ENCODE data around the gene ICE1.

The ICE1 gene

GRCh38 chr5:5416733-5417132 lies 5.7 kb upstream of the ICE1 start:
- TF ChIP-seq GATA1 (IDR thresholded peaks at IDR 0.05; ENCODE audit: low read depth, low read length) (no peak), POLR2A (IDR thresholded peaks at IDR 0.05; ENCODE audit: low read length) (no peak)
- no peak for DNase-seq

GRCh38 chr5:5418006-5418405 lies 4.5 kb upstream of the ICE1 start:
- no peak for DNase-seq
- TF ChIP-seq POLR2A (IDR thresholded peaks at IDR 0.05; ENCODE audit: low read length) (no peak), GATA1 (IDR thresholded peaks at IDR 0.05; ENCODE audit: low read depth, low read length) (no peak)

DNA sequence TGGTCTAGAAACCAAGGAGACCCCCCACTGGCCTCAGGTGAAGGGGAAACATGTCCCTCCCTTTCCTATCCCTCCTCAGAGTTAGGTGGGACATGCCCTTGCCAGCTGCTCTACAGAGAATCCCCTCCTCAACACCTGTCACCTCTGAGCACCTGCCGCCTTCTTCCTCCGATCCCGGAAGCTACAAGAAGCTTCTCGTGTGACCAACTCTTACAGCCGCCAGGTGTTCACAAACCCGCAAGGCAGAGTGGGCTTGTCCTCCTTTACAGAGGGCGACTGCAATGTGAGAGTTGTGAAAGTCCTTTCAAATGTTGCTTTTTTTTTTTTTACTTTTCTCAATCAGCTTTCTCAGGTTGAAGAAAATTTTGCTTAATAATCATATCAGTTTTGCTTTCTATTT lies 3.7 kb upstream of the ICE1 start:
- DNase-seq, result no peak
- TF ChIP-seq GATA1 (IDR thresholded peaks at IDR 0.05; ENCODE audit: low read depth, low read length), result no peak
- no peak for TF ChIP-seq POLR2A (IDR thresholded peaks at IDR 0.05; ENCODE audit: low read length)

- TF ChIP-seq POLR2A (IDR thresholded peaks at IDR 0.05; ENCODE audit: low read length) (no peak), GATA1 (IDR thresholded peaks at IDR 0.05; ENCODE audit: low read depth, low read length) (no peak)
- peak; percentile 39 to 48 for DNase-seq
These were observed 2.9 kb upstream of the ICE1 start for GRCh38 chr5:5419291-5420210.

DNA sequence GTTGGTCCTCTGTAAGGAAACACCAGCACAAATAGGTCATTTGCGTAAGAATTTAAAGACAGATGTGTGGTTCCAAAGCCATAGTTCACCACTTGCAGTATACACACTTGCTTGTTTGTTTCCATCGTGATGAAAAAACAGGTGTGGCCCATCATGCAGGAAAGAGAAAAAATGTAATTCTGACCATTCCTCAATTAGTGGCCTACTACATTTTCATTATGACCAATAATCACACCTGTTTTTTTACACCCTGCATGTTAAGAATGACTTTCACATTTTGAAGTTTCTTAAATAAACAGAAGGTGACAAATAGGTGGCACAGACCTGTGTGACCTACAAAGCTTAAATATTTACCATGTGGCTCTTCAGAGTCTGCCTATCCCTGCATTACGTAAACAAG lies 2.2 kb upstream of the ICE1 start:
- TF ChIP-seq GATA1 (IDR thresholded peaks at IDR 0.05; ENCODE audit: low read depth, low read length) (no peak), POLR2A (IDR thresholded peaks at IDR 0.05; ENCODE audit: low read length) (no peak)
- no peak for DNase-seq

GRCh38 chr5:5421149-5421960 lies 1.1 kb upstream of the ICE1 start:
- DNase-seq, result peak; percentile 71 to 73
- no peak for TF ChIP-seq GATA1 (IDR thresholded peaks at IDR 0.05; ENCODE audit: low read depth, low read length)
- no peak for TF ChIP-seq POLR2A (IDR thresholded peaks at IDR 0.05; ENCODE audit: low read length)

DNA sequence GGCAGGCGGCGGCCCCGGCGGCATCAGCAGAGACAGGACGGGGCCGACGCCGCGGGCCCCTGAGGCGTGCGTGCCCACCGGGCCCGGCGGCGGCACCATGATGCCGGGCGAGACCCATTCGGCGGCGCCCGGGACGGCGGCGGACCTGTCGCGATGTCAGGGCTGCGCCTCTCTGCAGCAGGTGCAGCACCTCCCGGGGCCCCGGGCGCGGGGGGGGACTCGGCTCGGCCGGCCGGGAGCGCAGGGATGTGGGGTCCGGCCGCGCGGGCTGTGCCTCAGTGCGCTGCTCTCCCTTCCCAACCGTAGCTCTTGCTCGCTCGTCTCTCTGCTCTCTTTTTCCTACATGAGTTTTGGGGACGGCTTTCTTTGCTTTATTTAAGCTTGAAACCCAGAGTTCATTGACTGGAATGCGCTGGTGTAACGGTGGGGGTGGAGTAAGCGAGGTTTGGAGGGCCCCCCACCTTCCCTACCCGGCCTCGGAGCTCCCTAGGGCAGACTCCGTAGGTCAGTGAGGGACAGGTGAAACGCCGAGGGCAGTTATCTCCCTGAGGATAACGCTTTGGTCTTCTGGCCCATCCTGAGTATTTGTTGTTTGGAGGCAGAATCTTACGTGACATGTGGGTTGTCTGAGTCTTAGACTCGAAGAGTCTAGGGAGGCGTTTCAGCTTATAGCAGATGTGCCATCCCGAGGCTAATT lies 490 bp downstream of the ICE1 start:
- TF ChIP-seq GATA1 (IDR thresholded peaks at IDR 0.05; ENCODE audit: low read depth, low read length), result no peak
- no peak for TF ChIP-seq POLR2A (IDR thresholded peaks at IDR 0.05; ENCODE audit: low read length)
- DNase-seq, result peak; percentile 39 to 57

DNA sequence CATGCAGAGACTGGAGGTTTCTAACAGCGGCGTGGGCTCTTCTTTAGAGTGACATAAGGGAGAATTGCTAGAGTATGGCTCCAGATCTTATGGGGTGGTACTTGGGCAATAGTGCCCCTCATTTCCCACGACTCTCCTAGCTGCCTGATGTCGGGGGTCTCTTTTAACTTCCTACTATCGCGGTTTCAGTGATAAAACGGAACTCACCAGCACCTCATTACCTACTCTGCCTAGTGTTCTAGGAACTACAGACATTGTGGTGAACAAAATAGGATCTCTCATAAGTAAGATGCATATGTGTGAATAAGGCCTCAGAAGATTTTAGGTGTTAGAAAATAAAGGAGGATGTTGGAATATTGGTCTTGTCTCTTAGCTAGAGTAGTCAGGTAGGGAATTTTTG lies 1.1 kb downstream of the ICE1 start:
- TF ChIP-seq GATA1 (IDR thresholded peaks at IDR 0.05; ENCODE audit: low read depth, low read length) (no peak), POLR2A (IDR thresholded peaks at IDR 0.05; ENCODE audit: low read length) (no peak)
- no peak for DNase-seq

- no peak for TF ChIP-seq GATA1 (IDR thresholded peaks at IDR 0.05; ENCODE audit: low read depth, low read length)
- TF ChIP-seq POLR2A (IDR thresholded peaks at IDR 0.05; ENCODE audit: low read length), result no peak
- DNase-seq, result no peak
These were observed 2.3 kb downstream of the ICE1 start for GRCh38 chr5:5424736-5425135.

DNA sequence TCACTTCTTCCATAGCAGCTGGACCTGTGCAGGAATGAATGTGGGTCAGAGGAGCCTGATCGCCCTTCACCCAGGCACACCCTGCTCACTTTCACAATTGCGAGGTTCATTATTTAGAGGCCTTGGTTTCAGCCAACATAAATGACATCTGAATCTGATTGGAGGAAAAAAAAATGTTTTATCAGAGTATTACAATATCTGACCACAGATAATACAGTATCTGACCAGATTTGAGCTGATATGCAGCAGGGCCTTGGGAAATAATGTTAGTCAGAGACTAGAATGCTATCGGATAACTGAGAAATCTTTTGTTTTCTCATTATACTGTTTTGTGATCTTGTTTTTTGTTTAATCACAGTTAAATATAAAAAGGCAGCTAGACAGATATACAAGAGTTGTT lies 7.7 kb downstream of the ICE1 start:
- no peak for DNase-seq
- no peak for TF ChIP-seq GATA1 (IDR thresholded peaks at IDR 0.05; ENCODE audit: low read depth, low read length)
- TF ChIP-seq POLR2A (IDR thresholded peaks at IDR 0.05; ENCODE audit: low read length), result no peak

DNA sequence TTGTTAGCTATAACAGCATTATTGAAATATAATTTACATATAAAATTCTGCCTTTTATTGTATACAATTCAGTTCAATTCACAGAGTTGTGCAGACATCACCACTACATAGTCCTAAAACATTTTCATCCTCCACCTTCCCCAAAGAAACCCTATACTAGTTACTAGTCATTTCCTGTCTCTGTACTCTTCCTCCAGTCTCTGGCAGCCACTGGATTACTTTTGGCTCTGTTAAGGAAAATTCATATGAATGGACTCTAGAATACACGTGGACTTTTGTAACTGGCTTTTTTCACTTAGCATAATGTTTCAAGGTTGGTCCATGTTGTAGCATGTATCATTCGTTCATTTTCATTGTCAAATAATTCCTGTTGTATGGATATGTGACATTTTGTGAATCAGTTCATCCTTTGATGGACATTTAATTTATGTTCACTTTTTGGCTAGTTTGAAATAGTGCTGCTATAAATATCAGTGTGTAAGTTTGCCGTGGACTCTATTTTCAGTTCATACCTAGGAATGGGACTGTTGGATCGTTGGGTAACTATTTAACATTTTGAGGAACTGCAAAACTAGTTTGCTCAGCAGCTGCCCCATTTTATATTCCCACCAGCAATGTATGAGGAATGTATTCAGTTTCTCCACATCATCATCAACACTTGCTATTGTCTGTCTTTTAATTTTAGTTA lies 9.7 kb downstream of the ICE1 start:
- TF ChIP-seq POLR2A (IDR thresholded peaks at IDR 0.05; ENCODE audit: low read length) (no peak), GATA1 (IDR thresholded peaks at IDR 0.05; ENCODE audit: low read depth, low read length) (no peak)
- no peak for DNase-seq

DNA sequence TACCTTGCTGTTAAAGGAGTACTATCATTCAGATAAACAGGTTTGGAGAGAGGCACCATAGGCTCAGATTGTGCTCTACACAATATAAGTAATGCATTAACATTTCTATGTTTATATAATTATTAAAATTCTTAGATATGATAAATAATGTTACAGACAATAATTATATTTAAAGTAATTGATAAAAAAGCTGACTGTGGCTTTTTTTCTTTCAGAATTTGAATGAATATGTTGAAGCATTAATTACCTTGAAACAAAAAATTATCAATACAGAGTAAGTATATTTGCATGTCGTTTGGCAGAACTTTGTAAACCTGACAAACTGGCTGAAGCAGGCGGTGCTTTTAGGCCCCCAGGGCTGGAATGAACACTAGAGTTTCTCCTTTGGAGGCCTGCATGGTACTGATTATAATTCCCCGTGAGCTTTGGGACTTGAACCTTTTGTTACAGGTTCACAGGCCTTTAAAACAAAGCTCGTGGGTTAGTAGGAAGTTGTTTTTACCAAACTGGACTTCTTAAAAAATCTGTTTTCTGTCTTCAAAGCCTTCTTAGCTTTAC lies 13.8 kb downstream of the ICE1 start:
- TF ChIP-seq GATA1 (IDR thresholded peaks at IDR 0.05; ENCODE audit: low read depth, low read length) (no peak), POLR2A (IDR thresholded peaks at IDR 0.05; ENCODE audit: low read length) (no peak)
- no peak for DNase-seq
